Measurements from ENCODE around the gene TMC3. TPM values are rescaled to one million over a fixed set of nuclear protein-coding genes. Genes with fewer than 3 reads are reported as not detected.

Gene TMC3
- total RNA-seq, 1 donor from 2014 or later = 0.07 TPM

- Mint-ChIP-seq H3K36me3 (no peaks in the 10 kb centered on the region), H3K27me3 (no peaks in the 10 kb centered on the region), H3K4me1 (ENCODE audit: unreplicated experiment) (no peaks in the 10 kb centered on the region), H3K4me3 (no peak overlapping the region), H3K9me3 (no peaks in the 10 kb centered on the region), H3K27ac (no peak overlapping the region)
- DNase-seq (ENCODE audit: extremely low spot score, unreplicated experiment) = no peak
- TF ChIP-seq CTCF (conservative IDR thresholded peaks at IDR 0.05) = no peak
Measured at GRCh38 chr15:81347910-81348309, 26.1 kb downstream of the TMC3 start.

DNA sequence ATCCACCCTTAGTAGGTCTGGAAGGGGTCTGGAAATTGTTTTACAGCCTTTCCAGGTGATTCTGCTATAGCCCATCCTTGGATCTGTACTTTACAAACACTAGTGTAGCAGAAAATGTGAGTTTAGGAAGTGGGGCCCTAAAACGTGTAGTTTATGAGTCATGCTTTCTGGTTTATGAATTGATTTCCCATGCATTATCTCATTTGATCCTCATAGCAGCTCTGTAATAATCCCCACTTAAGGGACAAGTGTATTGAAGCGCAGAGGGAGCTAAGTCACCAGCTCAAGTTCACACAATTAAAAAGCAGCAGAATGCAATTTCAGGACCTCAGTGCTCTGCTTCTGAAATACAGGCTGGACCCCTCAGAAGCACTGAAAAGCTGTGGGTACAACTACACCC is 27.4 kb downstream of the TMC3 start:
- Mint-ChIP-seq H3K27me3 (no peaks in the 10 kb centered on the region), H3K36me3 (no peaks in the 10 kb centered on the region), H3K9me3 (no peaks in the 10 kb centered on the region), H3K27ac (no peak overlapping the region), H3K4me3 (no peak overlapping the region), H3K4me1 (ENCODE audit: unreplicated experiment) (no peaks in the 10 kb centered on the region)
- DNase-seq (ENCODE audit: extremely low spot score, unreplicated experiment) = no peak
- TF ChIP-seq CTCF (conservative IDR thresholded peaks at IDR 0.05) = no peak

GRCh38 chr15:81343371-81343770 is 30.6 kb downstream of the TMC3 start:
- Mint-ChIP-seq H3K36me3 (no peaks in the 10 kb centered on the region), H3K27me3 (no peaks in the 10 kb centered on the region), H3K27ac (no peak overlapping the region), H3K9me3 (no peaks in the 10 kb centered on the region), H3K4me1 (ENCODE audit: unreplicated experiment) (no peaks in the 10 kb centered on the region), H3K4me3 (no peak overlapping the region)
- no peak for TF ChIP-seq CTCF (conservative IDR thresholded peaks at IDR 0.05)
- no peak for DNase-seq (ENCODE audit: extremely low spot score, unreplicated experiment)

- H3K4me3 Mint-ChIP-seq = no peak overlapping the region
- TF ChIP-seq CTCF (conservative IDR thresholded peaks at IDR 0.05) = no peak
- no peaks in the 10 kb centered on the region for H3K4me1 Mint-ChIP-seq (ENCODE audit: unreplicated experiment)
- no peaks in the 10 kb centered on the region for H3K27me3 Mint-ChIP-seq
- H3K27ac Mint-ChIP-seq = no peak overlapping the region
- DNase-seq (ENCODE audit: extremely low spot score, unreplicated experiment) = no peak
- no peaks in the 10 kb centered on the region for H3K9me3 Mint-ChIP-seq
- H3K36me3 Mint-ChIP-seq = no peaks in the 10 kb centered on the region
Measured at GRCh38 chr15:81341351-81341750, 32.7 kb downstream of the TMC3 start.

GRCh38 chr15:81339851-81340250 is 34.2 kb downstream of the TMC3 start:
- Mint-ChIP-seq H3K9me3 (no peaks in the 10 kb centered on the region), H3K27ac (no peak overlapping the region), H3K4me3 (no peak overlapping the region), H3K36me3 (no peaks in the 10 kb centered on the region), H3K4me1 (ENCODE audit: unreplicated experiment) (no peaks in the 10 kb centered on the region), H3K27me3 (no peaks in the 10 kb centered on the region)
- no peak for TF ChIP-seq CTCF (conservative IDR thresholded peaks at IDR 0.05)
- DNase-seq (ENCODE audit: extremely low spot score, unreplicated experiment) = no peak

- DNase-seq (ENCODE audit: extremely low spot score, unreplicated experiment) = no peak
- no peak for TF ChIP-seq CTCF (conservative IDR thresholded peaks at IDR 0.05)
- H3K36me3 Mint-ChIP-seq = no peaks in the 10 kb centered on the region
- no peaks in the 10 kb centered on the region for H3K4me1 Mint-ChIP-seq (ENCODE audit: unreplicated experiment)
- no peaks in the 10 kb centered on the region for H3K27me3 Mint-ChIP-seq
- H3K27ac Mint-ChIP-seq = no peak overlapping the region
- H3K4me3 Mint-ChIP-seq = no peak overlapping the region
- no peaks in the 10 kb centered on the region for H3K9me3 Mint-ChIP-seq
Measured at GRCh38 chr15:81339321-81339720, 34.7 kb downstream of the TMC3 start.
